B cell (primary cell): ENCODE data around the gene DDX50. TPM values are rescaled to one million over a fixed set of nuclear protein-coding genes. Genes with fewer than 3 reads are reported as not detected.

Source experiments
- ATAC-seq: fragments of 200-7000 bp; cut with Tn5 transposase; one replicate; pipeline ENCODE4 v1.10.0; 2021; ENCODE audit warnings: low read depth, mild to moderate bottlenecking, moderate number of reproducible peaks, moderate library complexity
- CTCF ChIA-PET: fragments of 350-600 bp; sonication (Branson Sonifier 250); formaldehyde crosslinking; loops from one replicate; lab custom pipeline; 2021; ENCODE audit warnings: antibody characterized with exemption, inconsistent platforms; lab: Charles Lee
- POLR2A ChIA-PET: fragments of 350-600 bp; sonication (Branson Sonifier 250); formaldehyde crosslinking; loops from one replicate; lab custom pipeline; 2021; ENCODE audit warnings: antibody characterized with exemption; lab: Charles Lee
- DNase-seq: peaks from one replicate; pipeline ENCODE4 v3.0.0; 2013
- H2AFZ ChIP-seq: 2 replicates; pipeline ENCODE4 v1.6.1; 2012; ENCODE audit warnings: mild to moderate bottlenecking, low read depth, low read length; ENCODE audit not compliant: insufficient read depth, poor library complexity, severe bottlenecking
- H3K27ac ChIP-seq, 2 donors: 1 replicate in 1 of 2; 2 replicates in 1 of 2; pipeline ENCODE4 v1.5.1; 2012 to 2013; ENCODE audit warnings: low read length in 2 of 2, mild to moderate bottlenecking in 2 of 2, moderate library complexity in 1 of 2
- H3K27me3 ChIP-seq, 4 experiments: fragments of 200-600 bp in 1 of 4; sonication (generic) in 1 of 4; replicated peaks in 1 of 4; 1 replicate in 2 of 4; 2 replicates in 2 of 4; pipeline versions ENCODE4 v1.6.1 to v1.7.0; 2013 to 2016; ENCODE audit warnings: low read length in 3 of 4, mild to moderate bottlenecking in 2 of 4, mixed read lengths in 1 of 4, moderate library complexity in 1 of 4; ENCODE audit not compliant: insufficient read depth in 4 of 4, control insufficient read depth in 3 of 4; ENCODE audit errors: control extremely low read depth in 1 of 4
- H3K36me3 ChIP-seq, 2 experiments: replicated peaks in 1 of 2; 1 replicate in 1 of 2; 2 replicates in 1 of 2; pipeline versions ENCODE4 v1.6.1 to v1.7.1; 2013; ENCODE audit warnings: low read length in 1 of 2; ENCODE audit not compliant: insufficient read depth in 2 of 2, control insufficient read depth in 1 of 2; ENCODE audit errors: control extremely low read depth in 1 of 2, extremely low read depth in 1 of 2
- H3K4me1 ChIP-seq, 2 donors: fragments of 200-600 bp in 1 of 2; sonication (generic) in 1 of 2; 1 replicate in 1 of 2; 2 replicates in 1 of 2; pipeline versions ENCODE4 v1.5.1 to v1.6.1; 2013 to 2017; ENCODE audit warnings: low read length in 2 of 2; ENCODE audit not compliant: control insufficient read depth in 2 of 2, insufficient read depth in 2 of 2
- H3K4me2 ChIP-seq: replicated peaks from 2 replicates; pipeline ENCODE3; 2012; ENCODE audit warnings: mild to moderate bottlenecking, low read depth, low read length; ENCODE audit not compliant: poor library complexity, severe bottlenecking
- H3K4me3 ChIP-seq, 5 experiments: fragments of 200-600 bp in 1 of 5; sonication (generic) in 1 of 5; 1 replicate in 3 of 5; 2 replicates in 2 of 5; pipeline versions ENCODE4 v1.5.1 to v1.7.0; 2011 to 2016; ENCODE audit warnings: low read length in 4 of 5, mild to moderate bottlenecking in 4 of 5, low read depth in 2 of 5, control low read depth in 1 of 5, moderate library complexity in 1 of 5; ENCODE audit not compliant: insufficient read depth in 1 of 5; ENCODE audit errors: control extremely low read depth in 1 of 5, extremely low read depth in 1 of 5
- H3K79me2 ChIP-seq: fragments of 200-600 bp; sonication (generic); one replicate; pipeline ENCODE4 v1.6.0; 2016; ENCODE audit warnings: low read length; ENCODE audit not compliant: control insufficient read depth, insufficient read depth
- H3K9ac ChIP-seq: fragments of 200-600 bp; sonication (generic); 2 replicates; pipeline ENCODE4 v1.6.1; 2017; ENCODE audit warnings: mild to moderate bottlenecking, low read length, moderate library complexity
- H3K9me3 ChIP-seq, 3 donors: one replicate each; pipeline versions ENCODE4 v1.6.1 to v1.7.1; 2013; ENCODE audit warnings: low read length in 2 of 3; ENCODE audit not compliant: control insufficient read depth in 2 of 3, insufficient read depth in 1 of 3; ENCODE audit errors: control extremely low read depth in 1 of 3
- H4K20me1 ChIP-seq: 2 replicates; pipeline ENCODE4 v1.6.0; 2012; ENCODE audit warnings: mild to moderate bottlenecking, low read length; ENCODE audit not compliant: insufficient read depth, control insufficient read depth, poor library complexity, severe bottlenecking
- H3K27ac Mint-ChIP-seq: one replicate; pipeline ENCODE4 v1.8.0; 2021; ENCODE audit warnings: mixed read lengths
- H3K27me3 Mint-ChIP-seq: one replicate; pipeline ENCODE4 v1.8.0; 2021; ENCODE audit warnings: mixed read lengths
- H3K4me1 Mint-ChIP-seq: one replicate; pipeline ENCODE4 v1.8.0; 2021; ENCODE audit warnings: mixed read lengths
- H3K4me3 Mint-ChIP-seq: one replicate; pipeline ENCODE4 v1.8.0; 2021; ENCODE audit warnings: mixed read lengths
- H3K9me3 Mint-ChIP-seq: one replicate; pipeline ENCODE4 v1.8.0; 2022; ENCODE audit warnings: mixed read lengths; ENCODE audit not compliant: insufficient read depth
- CTCF ChIP-seq: fragments of 200-600 bp; IDR thresholded peaks from one replicate; pipeline ENCODE4 v1.8.0; 2022; ENCODE audit warnings: antibody characterized with exemption, mild to moderate bottlenecking
- EZH2 ChIP-seq: IDR thresholded peaks from 2 replicates; pipeline ENCODE4 v1.6.1; 2012; ENCODE audit warnings: borderline replicate concordance, low read depth, mild to moderate bottlenecking, moderate library complexity, low read length; ENCODE audit not compliant: insufficient read depth, poor library complexity, severe bottlenecking
- WGBS: methylation state at CpG from one replicate; pipeline ENCODE4 v1.1.5; 2013; ENCODE audit warnings: missing lambda C conversion rate; ENCODE audit not compliant: insufficient coverage; 5-methylcytosine and 5-hydroxymethylcytosine counted together
- intact Hi-C: fragments of 100-400 bp; cut with micrococcal nuclease; formaldehyde crosslinking; loops from one replicate; pipeline ENCODE4 v1.10.0; 2022
- polyA plus RNA-seq: library from polyadenylated mRNA; depleted of rRNA; stranded (reverse); fragments of >200 nt; gene quantifications from 2 replicates; pipeline ENCODE4 v1.2.3, GENCODE V29; 2012
- total RNA-seq, 2 donors: library from RNA; stranded (reverse); fragments of 120-200 nt in 1 of 2; gene quantifications; 1 replicate in 1 of 2; 2 replicates in 1 of 2; pipeline versions ENCODE4 v1.2.3 to v1.2.4, GENCODE V29; 2013 to 2022

Gene DDX50
- total and polyA plus RNA-seq, 2 donors (not counting 1 experiment from before 2014, with no cell fraction given): 15.6 to 39.3 TPM

- Histone ChIP-seq H3K4me1 (no peaks in the 10 kb centered on the region), H4K20me1 (no peaks in the 10 kb centered on the region), H3K79me2 (no peaks in the 10 kb centered on the region), H3K27ac (no peak overlapping the region), H3K9me3 (no peaks in the 10 kb centered on the region), H2AFZ (no peak overlapping the region), H3K4me3 (no peak overlapping the region), H3K27me3 (no peaks in the 10 kb centered on the region), H3K4me2 (no peak overlapping the region), H3K36me3 (no peaks in the 10 kb centered on the region), H3K9ac (no peak overlapping the region)
- Mint-ChIP-seq H3K4me3 (no peak overlapping the region), H3K27ac (no peak overlapping the region), H3K4me1 (no peaks in the 10 kb centered on the region), H3K9me3 (no peaks in the 10 kb centered on the region), H3K27me3 (no peaks in the 10 kb centered on the region)
- 91% methylated on average over 1 of the region's 3 CpGs for WGBS
- TF ChIP-seq CTCF: no peak
- TF ChIP-seq EZH2: no peak
- ATAC-seq (no peak), DNase-seq (no peak)
- intact Hi-C loops: no loop called here
- CTCF ChIA-PET: no interaction called here
- POLR2A ChIA-PET: no interaction called here
Measured at GRCh38 chr10:68870545-68871104, 30.5 kb upstream of the DDX50 start.

- POLR2A ChIA-PET: no interaction called here
- intact Hi-C loops: no loop called here
- H3K79me2 ChIP-seq: no peaks in the 10 kb centered on the region
- no peak overlapping the region for H3K27ac ChIP-seq
- H4K20me1 ChIP-seq: no peaks in the 10 kb centered on the region
- H3K9me3 ChIP-seq: no peaks in the 10 kb centered on the region
- 77% methylated on average over 4 of the region's 6 CpGs for WGBS
- no peak overlapping the region for H3K4me3 ChIP-seq
- CTCF ChIA-PET: no interaction called here
- Mint-ChIP-seq H3K9me3 (no peaks in the 10 kb centered on the region), H3K4me3 (no peak overlapping the region), H3K27ac (no peak overlapping the region), H3K4me1 (no peaks in the 10 kb centered on the region), H3K27me3 (no peaks in the 10 kb centered on the region)
- no peak for DNase-seq
- no peaks in the 10 kb centered on the region for H3K36me3 ChIP-seq
- TF ChIP-seq EZH2 (no peak), CTCF (no peak)
- ATAC-seq: no peak
- no peak overlapping the region for H3K4me2 ChIP-seq
- no peak overlapping the region for H2AFZ ChIP-seq
- H3K9ac ChIP-seq: no peak overlapping the region
- H3K4me1 ChIP-seq: no peaks in the 10 kb centered on the region
- H3K27me3 ChIP-seq: no peaks in the 10 kb centered on the region
Measured at GRCh38 chr10:68871105-68871711, 29.9 kb upstream of the DDX50 start.
